OCI-LY3 (cell line): ENCODE data around the gene TNK1.

Source experiments
- CTCF ChIP-seq: fragments of 200-600, 300-600 bp; sonication (generic); IDR thresholded peaks from 2 replicates; pipeline ENCODE4 v1.5.1; 2014; ENCODE audit warnings: antibody characterized with exemption, low read length, low read depth
- EZH2phosphoT487 ChIP-seq: fragments of 200-600 bp; shearing (Covaris generic); IDR thresholded peaks from 2 replicates; pipeline ENCODE4 v1.6.1; 2018; ENCODE audit warnings: antibody characterized with exemption, mixed run types, low read depth

- TF ChIP-seq EZH2phosphoT487: no peak
- no peak for TF ChIP-seq CTCF
These were observed 22.3 kb downstream of the TNK1 start for GRCh38 chr17:7403043-7403726.
